Measurements from ENCODE around the gene FAM107B.

FAM107B gene

DNA sequence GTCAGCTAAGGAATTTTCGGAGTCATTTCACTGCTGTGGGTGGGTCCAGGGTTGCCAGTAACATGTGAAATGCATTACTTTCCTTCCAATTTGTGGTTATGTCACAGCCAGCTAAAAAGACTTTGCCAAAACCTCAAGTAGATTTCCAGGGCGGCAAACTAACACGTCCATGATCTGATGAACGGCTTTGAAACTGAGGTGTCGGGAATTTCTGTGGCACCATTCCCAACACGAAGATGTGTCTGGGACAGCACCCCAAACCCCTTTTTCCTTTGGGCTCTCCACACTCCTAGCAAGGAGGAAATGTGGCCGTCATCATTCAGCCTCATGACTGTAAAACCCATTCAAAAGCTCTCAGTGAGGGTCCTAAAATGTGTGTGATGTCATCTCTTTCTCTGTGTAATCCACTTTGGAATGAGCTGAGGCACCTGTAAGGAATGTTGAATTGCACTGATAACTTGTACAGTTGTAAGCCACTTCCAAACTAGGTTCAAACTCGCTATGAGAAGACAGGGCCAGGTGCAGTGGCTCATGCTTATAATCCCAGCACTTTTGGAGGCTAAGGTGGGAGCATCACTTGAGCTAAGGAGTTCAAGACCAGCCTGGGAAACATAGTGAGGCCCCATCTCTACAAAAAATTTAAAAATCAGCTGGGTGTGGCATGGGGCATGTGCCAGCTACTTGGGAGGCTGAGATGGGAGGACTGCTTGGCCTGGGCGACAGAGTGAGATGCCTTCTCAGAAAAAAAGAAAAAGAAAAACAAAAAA lies 297.9 kb downstream of the FAM107B start:
- no peaks in the 10 kb centered on the region for H3K36me3 ChIP-seq (ENCODE audit: insufficient read depth, low read length)
- H3K27ac ChIP-seq (ENCODE audit: low read depth, low read length) = no peak overlapping the region
- H3K4me3 ChIP-seq (ENCODE audit: low read depth, low read length) = no peak overlapping the region
- H3K79me2 ChIP-seq (ENCODE audit: control insufficient read depth, insufficient read depth, low read length, unreplicated experiment) = no peaks in the 10 kb centered on the region
- H3K4me1 ChIP-seq (ENCODE audit: control insufficient read depth, insufficient read depth, low read length, unreplicated experiment) = peaks cover 15% of the 10 kb centered on the region
- H3K27me3 ChIP-seq (ENCODE audit: insufficient read depth, low read length) = peaks cover 22% of the 10 kb centered on the region
- no peak overlapping the region for H2AFZ ChIP-seq (ENCODE audit: low read length, unreplicated experiment)

DNA sequence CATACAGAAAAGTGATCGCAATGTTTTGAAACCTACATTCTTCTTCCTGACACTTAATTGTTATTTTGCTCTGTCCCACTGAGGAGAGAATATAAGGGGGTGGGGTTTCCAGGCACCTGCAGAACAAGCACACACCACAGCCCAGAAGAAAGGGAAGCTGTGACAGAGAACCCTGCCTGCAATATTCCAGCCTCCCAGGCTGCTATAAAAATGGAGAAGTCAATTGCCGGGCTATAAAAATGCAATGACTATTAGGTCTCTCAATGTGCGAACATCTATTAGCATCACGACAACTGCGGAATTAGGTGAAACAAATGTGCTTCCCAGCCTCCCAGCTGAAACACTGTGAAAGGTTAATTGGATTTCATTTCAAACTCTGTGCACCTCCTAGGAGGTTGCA lies 298.7 kb downstream of the FAM107B start:
- Histone ChIP-seq H3K4me3 (ENCODE audit: low read depth, low read length) (no peak overlapping the region), H3K27me3 (ENCODE audit: insufficient read depth, low read length) (peaks cover 14% of the 10 kb centered on the region), H3K4me1 (ENCODE audit: control insufficient read depth, insufficient read depth, low read length, unreplicated experiment) (peaks cover 15% of the 10 kb centered on the region), H3K27ac (ENCODE audit: low read depth, low read length) (no peak overlapping the region), H3K36me3 (ENCODE audit: insufficient read depth, low read length) (no peaks in the 10 kb centered on the region), H3K79me2 (ENCODE audit: control insufficient read depth, insufficient read depth, low read length, unreplicated experiment) (no peaks in the 10 kb centered on the region), H2AFZ (ENCODE audit: low read length, unreplicated experiment) (no peak overlapping the region)

DNA sequence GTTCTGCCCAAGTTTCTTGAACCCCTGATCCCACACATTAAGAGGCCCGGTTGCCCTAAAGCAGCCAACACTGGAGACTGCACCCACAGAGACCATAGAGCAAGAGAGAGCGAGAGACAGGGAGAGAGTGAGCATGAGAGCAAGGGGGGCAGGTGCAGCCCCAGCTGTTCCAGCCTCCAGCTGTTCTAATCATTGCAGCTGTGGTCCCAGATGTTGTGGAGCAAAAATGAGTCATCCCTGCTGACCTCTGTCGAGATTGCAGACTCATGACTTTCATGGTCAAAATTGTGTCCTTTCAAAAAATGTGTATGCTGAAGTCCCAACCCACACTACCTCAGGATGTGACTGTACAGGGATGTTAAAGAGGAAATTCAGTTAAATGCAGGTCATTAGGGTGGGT lies 300.0 kb downstream of the FAM107B start:
- Histone ChIP-seq H3K36me3 (ENCODE audit: insufficient read depth, low read length) (no peaks in the 10 kb centered on the region), H3K79me2 (ENCODE audit: control insufficient read depth, insufficient read depth, low read length, unreplicated experiment) (no peaks in the 10 kb centered on the region), H2AFZ (ENCODE audit: low read length, unreplicated experiment) (no peak overlapping the region), H3K27me3 (ENCODE audit: insufficient read depth, low read length) (peaks cover 16% of the 10 kb centered on the region), H3K27ac (ENCODE audit: low read depth, low read length) (no peak overlapping the region), H3K4me3 (ENCODE audit: low read depth, low read length) (no peak overlapping the region), H3K4me1 (ENCODE audit: control insufficient read depth, insufficient read depth, low read length, unreplicated experiment) (peaks cover 15% of the 10 kb centered on the region)

DNA sequence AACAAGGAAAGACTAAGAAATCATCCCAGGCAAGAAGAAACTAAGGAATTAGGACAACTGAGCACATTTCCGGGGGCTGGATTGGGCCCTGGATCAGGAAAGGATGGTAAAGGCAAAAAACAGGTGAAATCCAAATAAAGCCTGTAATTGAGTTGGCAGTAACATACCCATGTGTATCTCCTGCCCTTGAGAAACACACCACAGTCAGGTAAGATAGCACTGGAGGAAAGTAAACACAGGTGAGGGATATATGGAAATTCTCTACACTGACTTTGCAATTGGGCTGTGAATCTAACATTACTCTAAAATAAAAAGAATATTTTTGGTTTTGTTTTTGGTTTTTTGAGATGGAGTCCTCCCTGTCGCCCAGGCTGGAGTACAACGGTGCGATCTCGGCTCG lies 303.8 kb downstream of the FAM107B start:
- no peak overlapping the region for H3K4me3 ChIP-seq (ENCODE audit: low read depth, low read length)
- no peaks in the 10 kb centered on the region for H3K79me2 ChIP-seq (ENCODE audit: control insufficient read depth, insufficient read depth, low read length, unreplicated experiment)
- no peaks in the 10 kb centered on the region for H3K4me1 ChIP-seq (ENCODE audit: control insufficient read depth, insufficient read depth, low read length, unreplicated experiment)
- no peaks in the 10 kb centered on the region for H3K36me3 ChIP-seq (ENCODE audit: insufficient read depth, low read length)
- peaks cover 18% of the 10 kb centered on the region; the same call in 1 of the 2 replicates for H3K27me3 ChIP-seq (ENCODE audit: insufficient read depth, low read length)
- no peak overlapping the region for H3K27ac ChIP-seq (ENCODE audit: low read depth, low read length)
- no peak overlapping the region for H2AFZ ChIP-seq (ENCODE audit: low read length, unreplicated experiment)

DNA sequence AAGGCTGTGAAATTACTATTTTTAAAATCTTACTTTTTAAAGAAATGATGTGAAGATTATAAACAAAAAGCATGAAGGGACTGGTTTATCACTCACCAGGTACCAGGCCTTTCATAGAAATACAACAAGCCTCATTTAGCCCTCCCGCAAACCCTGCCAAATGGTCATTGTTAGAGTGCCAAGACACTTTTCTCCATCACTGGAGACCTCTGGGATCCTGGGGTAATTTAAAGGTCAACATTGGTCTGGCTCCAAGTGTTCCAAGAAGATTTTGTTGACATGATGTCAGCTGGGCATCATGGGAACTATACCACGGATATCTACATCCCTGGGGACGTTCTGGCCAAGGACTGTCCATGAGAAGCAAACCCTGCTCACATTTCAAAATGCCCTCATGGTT lies 306.0 kb downstream of the FAM107B start:
- Histone ChIP-seq H3K36me3 (ENCODE audit: insufficient read depth, low read length) (no peaks in the 10 kb centered on the region), H3K27ac (ENCODE audit: low read depth, low read length) (no peak overlapping the region), H3K4me3 (ENCODE audit: low read depth, low read length) (no peak overlapping the region), H3K27me3 (ENCODE audit: insufficient read depth, low read length) (peaks cover 16% of the 10 kb centered on the region; the same call in 1 of the 2 replicates), H3K79me2 (ENCODE audit: control insufficient read depth, insufficient read depth, low read length, unreplicated experiment) (no peaks in the 10 kb centered on the region), H3K4me1 (ENCODE audit: control insufficient read depth, insufficient read depth, low read length, unreplicated experiment) (no peaks in the 10 kb centered on the region), H2AFZ (ENCODE audit: low read length, unreplicated experiment) (no peak overlapping the region)
